H7 (cell line): ENCODE measurements around the gene UGT1A7. TPM values are rescaled to one million over a fixed set of nuclear protein-coding genes. Genes with fewer than 3 reads are reported as not detected.

Source experiments
- DNase-seq: peaks from one replicate; pipeline ENCODE4 v3.0.0; 2012
- H3K27me3 ChIP-seq: 2 replicates; pipeline ENCODE4 v1.6.0; 2011; ENCODE audit warnings: mild to moderate bottlenecking, low read length; ENCODE audit not compliant: control insufficient read depth, insufficient read depth
- H3K36me3 ChIP-seq: replicated peaks from 2 replicates; pipeline ENCODE4 v1.5.1; 2011; ENCODE audit warnings: low read length; ENCODE audit not compliant: control insufficient read depth, insufficient read depth
- H3K4me3 ChIP-seq: 2 replicates; pipeline ENCODE4 v1.5.1; 2011; ENCODE audit warnings: low read depth, mild to moderate bottlenecking, control low read depth, low read length, moderate library complexity; ENCODE audit not compliant: insufficient read depth
- total RNA-seq: library from RNA; depleted of rRNA; stranded (reverse); fragments of >200 nt; shearing (Covaris generic); gene quantifications from 2 replicates; pipeline ENCODE4 v1.2.3, GENCODE V29; 2014

UGT1A7 gene
- total RNA-seq, 1 experiment from 2014 or later = not detected

- no peaks in the 10 kb centered on the region for H3K27me3 ChIP-seq
- DNase-seq = no peak
- H3K36me3 ChIP-seq = no peaks in the 10 kb centered on the region
- H3K4me3 ChIP-seq = no peak overlapping the region
Observed at GRCh38 chr2:233773854-233774253, 92.2 kb downstream of the UGT1A7 start.

GRCh38 chr2:233775414-233775813 lies 93.7 kb downstream of the UGT1A7 start:
- DNase-seq = no peak
- Histone ChIP-seq H3K27me3 (no peaks in the 10 kb centered on the region), H3K36me3 (no peaks in the 10 kb centered on the region), H3K4me3 (no peak overlapping the region)

- Histone ChIP-seq H3K36me3 (no peaks in the 10 kb centered on the region), H3K27me3 (no peaks in the 10 kb centered on the region), H3K4me3 (no peak within 1 kb of the TSS)
- DNase-seq = no peak
Observed at GRCh38 chr2:233778030-233778429, 96.3 kb downstream of the UGT1A7 start, which contains the start of gene MROH2A. TSS of gene MROH2A (plus strand) at chr2:233778330. CDS start at chr2:233779359, 1,029 bp downstream.

GRCh38 chr2:233779722-233780121 lies 98.0 kb downstream of the UGT1A7 start:
- Histone ChIP-seq H3K36me3 (no peaks in the 10 kb centered on the region), H3K27me3 (no peaks in the 10 kb centered on the region), H3K4me3 (no peak overlapping the region)
- DNase-seq = no peak

GRCh38 chr2:233780771-233781170 lies 99.1 kb downstream of the UGT1A7 start:
- no peak overlapping the region for H3K4me3 ChIP-seq
- H3K27me3 ChIP-seq = no peaks in the 10 kb centered on the region
- DNase-seq = no peak
- H3K36me3 ChIP-seq = no peaks in the 10 kb centered on the region

GRCh38 chr2:233789554-233789953 lies 107.9 kb downstream of the UGT1A7 start:
- no peak for DNase-seq
- Histone ChIP-seq H3K27me3 (no peaks in the 10 kb centered on the region), H3K4me3 (no peak overlapping the region), H3K36me3 (no peaks in the 10 kb centered on the region)

GRCh38 chr2:233791151-233791882 lies 109.6 kb downstream of the UGT1A7 start:
- Histone ChIP-seq H3K27me3 (no peaks in the 10 kb centered on the region), H3K36me3 (no peaks in the 10 kb centered on the region)
- DNase-seq = peak; percentile 5

GRCh38 chr2:233791883-233792329 lies 110.2 kb downstream of the UGT1A7 start:
- Histone ChIP-seq H3K27me3 (no peaks in the 10 kb centered on the region), H3K4me3 (no peak overlapping the region), H3K36me3 (no peaks in the 10 kb centered on the region)
- DNase-seq = peak; percentile 16

More at GRCh38 chr2:233791151-233791882, 109.6 kb downstream of the UGT1A7 start:
- H3K4me3 ChIP-seq = no peak overlapping the region

- H3K27me3 ChIP-seq = no peaks in the 10 kb centered on the region
- no peak overlapping the region for H3K4me3 ChIP-seq
- no peaks in the 10 kb centered on the region for H3K36me3 ChIP-seq
- no peak for DNase-seq
Observed at GRCh38 chr2:233792720-233793119, 111.0 kb downstream of the UGT1A7 start.

- H3K4me3 ChIP-seq = no peak overlapping the region
- no peaks in the 10 kb centered on the region for H3K36me3 ChIP-seq
- peak; percentile 10 for DNase-seq
- H3K27me3 ChIP-seq = no peaks in the 10 kb centered on the region
Observed at GRCh38 chr2:233793465-233794127, 111.9 kb downstream of the UGT1A7 start.

GRCh38 chr2:233794128-233794658 lies 112.5 kb downstream of the UGT1A7 start:
- no peaks in the 10 kb centered on the region for H3K27me3 ChIP-seq
- H3K4me3 ChIP-seq = no peak overlapping the region
- peak; percentile 20 for DNase-seq
- no peaks in the 10 kb centered on the region for H3K36me3 ChIP-seq

GRCh38 chr2:233795735-233796171 lies 114.1 kb downstream of the UGT1A7 start:
- Histone ChIP-seq H3K27me3 (no peaks in the 10 kb centered on the region), H3K36me3 (no peaks in the 10 kb centered on the region), H3K4me3 (no peak overlapping the region)
- peak; percentile 19 for DNase-seq

- DNase-seq = peak; percentile 6
- H3K4me3 ChIP-seq = no peak overlapping the region
- H3K36me3 ChIP-seq = no peaks in the 10 kb centered on the region
- H3K27me3 ChIP-seq = no peaks in the 10 kb centered on the region
Observed at GRCh38 chr2:233796254-233796653, 114.6 kb downstream of the UGT1A7 start.

- Histone ChIP-seq H3K4me3 (no peak overlapping the region), H3K27me3 (no peaks in the 10 kb centered on the region), H3K36me3 (no peaks in the 10 kb centered on the region)
- peak; percentile 9 for DNase-seq
Observed at GRCh38 chr2:233798335-233799086, 116.8 kb downstream of the UGT1A7 start.
